ENCODE measurements around the gene EGFL7.
"Not testable (repeated sequence)": the region's sequence is repeated elsewhere in the genome, so short reads cannot be mapped to it uniquely, and the experiment has no call there.

Gene EGFL7

DNA sequence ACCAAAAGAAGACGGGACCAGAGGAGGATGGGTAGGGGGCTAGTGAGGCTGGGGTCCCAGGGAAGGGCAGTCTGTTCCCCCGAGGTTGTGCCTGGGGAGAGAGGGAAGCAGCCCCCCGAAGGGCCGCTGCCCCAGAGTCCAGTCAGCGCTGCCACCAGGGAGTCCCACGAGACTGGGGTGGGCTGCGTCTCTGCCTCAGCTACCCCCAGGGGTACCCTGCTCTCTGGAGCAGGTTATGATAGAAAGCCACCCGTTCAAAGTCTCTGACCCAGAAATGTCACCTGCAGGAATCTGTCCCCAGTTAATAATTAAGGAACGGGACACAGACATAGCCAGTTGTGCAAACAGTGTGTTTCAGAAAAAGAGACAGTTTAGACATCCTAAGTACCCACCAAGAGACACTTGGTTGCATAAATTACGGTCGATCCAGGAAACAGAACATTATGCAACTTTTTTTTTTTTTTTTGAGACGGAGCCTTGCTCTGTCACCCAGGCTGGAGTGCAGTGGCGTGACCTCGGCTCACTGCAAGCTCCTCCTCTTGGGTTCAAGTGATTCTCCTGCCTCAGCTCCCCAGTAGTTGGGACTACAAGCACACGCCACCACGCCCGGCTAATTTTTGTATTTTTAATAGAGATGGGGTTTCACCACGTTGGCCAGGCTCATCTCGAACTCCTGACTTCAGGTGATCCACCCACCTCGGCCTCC lies 35.3 kb downstream of the EGFL7 start:
- DNase-seq (ENCODE audit: low spot score) = no peak

GRCh38 chr9:136698635-136699246 lies 36.0 kb downstream of the EGFL7 start:
- no peak for DNase-seq (ENCODE audit: low spot score)

- DNase-seq (ENCODE audit: low spot score) = no peak
Measured at GRCh38 chr9:136700304-136700703, 37.6 kb downstream of the EGFL7 start.

GRCh38 chr9:136700959-136701667 lies 38.4 kb downstream of the EGFL7 start:
- no peak for DNase-seq (ENCODE audit: low spot score)

GRCh38 chr9:136701668-136702053 lies 38.9 kb downstream of the EGFL7 start:
- no peak for DNase-seq (ENCODE audit: low spot score)

DNA sequence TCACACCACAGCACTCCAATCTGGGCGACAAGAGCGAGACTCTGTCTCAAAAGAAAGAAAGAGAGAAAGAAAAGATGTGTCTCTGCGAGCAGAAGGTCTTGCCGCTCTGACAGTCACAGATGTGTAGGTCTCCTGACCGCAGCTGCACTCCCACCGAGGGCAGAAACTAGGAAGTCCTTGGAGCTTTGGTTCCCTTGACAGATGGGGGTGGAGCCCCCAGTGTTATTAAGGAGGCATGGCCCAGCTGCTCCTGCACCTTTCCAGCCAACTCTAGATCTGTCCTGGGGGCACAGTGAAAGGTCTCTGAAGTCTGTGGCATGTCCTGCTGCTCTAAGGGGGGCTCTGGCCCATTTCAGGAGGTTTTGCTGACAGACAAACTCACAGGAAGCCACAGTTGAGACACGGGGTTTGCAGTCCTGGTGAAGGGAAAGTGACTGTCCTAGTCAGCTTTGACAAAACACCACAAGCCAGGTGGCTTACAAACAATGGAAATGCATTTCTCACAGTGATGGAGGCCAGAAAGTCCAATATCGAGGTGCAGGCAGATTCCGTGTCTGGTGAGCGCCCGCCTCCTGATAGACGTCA lies 40.7 kb downstream of the EGFL7 start:
- DNase-seq (ENCODE audit: low spot score) = no peak

GRCh38 chr9:136704741-136705140 lies 42.0 kb downstream of the EGFL7 start:
- DNase-seq (ENCODE audit: low spot score) = not testable (repeated sequence)

GRCh38 chr9:136705564-136705963 lies 42.8 kb downstream of the EGFL7 start:
- DNase-seq (ENCODE audit: low spot score) = no peak

DNA sequence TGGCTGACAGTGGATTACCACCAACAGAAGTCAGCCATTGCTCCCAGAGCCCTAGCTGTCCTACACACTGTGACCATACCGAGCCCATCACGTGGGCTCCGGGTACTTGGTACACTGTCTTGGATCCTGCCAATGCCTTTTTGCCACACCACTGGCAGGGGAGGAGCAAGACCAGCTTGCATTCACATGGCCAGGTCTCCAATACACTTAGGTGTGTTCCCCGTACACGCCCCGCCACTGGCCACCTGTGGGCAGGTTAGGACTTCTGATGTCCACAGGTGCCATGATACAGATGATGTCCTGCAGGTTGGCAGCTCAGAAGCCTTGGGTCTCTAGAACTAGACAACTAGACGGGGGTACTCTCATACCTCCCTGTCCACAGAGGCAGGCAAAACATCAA lies 44.3 kb downstream of the EGFL7 start:
- DNase-seq (ENCODE audit: low spot score) = no peak

GRCh38 chr9:136707849-136708517 lies 45.3 kb downstream of the EGFL7 start:
- DNase-seq (ENCODE audit: low spot score) = no peak

DNA sequence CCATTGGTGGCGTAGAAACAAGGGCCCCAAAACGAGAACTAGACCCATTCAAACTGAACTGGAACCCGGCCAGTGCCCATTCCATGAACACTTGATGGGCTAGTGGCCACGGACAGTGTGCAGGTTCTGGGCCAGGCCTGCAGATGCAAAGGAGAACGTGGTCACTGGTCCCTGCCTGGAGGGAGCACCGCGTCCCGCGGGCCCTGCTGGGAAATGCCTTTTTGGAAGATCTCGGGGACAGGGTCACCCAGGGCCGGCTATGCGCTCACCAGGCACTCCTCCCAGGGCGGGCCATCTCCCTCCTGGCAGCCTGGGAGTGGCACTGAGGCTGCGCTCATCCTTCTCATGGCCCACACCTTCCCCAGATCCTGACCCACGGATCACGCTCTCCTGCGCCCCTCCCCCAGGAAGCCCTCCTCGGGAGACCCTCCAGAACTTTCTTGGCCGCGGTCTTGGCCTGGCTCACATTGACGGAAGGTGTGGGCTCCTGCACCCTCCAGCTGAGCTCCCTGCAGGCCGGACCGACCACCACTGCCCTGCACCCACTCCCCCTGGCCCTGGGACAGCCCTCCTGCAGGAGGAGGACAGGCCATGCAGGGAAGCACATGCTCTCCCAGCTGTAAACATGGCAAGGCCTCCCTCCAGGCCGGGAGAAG lies 46.9 kb downstream of the EGFL7 start:
- no peak for DNase-seq (ENCODE audit: low spot score)

- no peak for DNase-seq (ENCODE audit: low spot score)
Measured at GRCh38 chr9:136710543-136710942, 47.8 kb downstream of the EGFL7 start.

- DNase-seq (ENCODE audit: low spot score) = not testable (repeated sequence)
Measured at GRCh38 chr9:136711219-136711648, 48.5 kb downstream of the EGFL7 start.

GRCh38 chr9:136711751-136712689 lies 49.3 kb downstream of the EGFL7 start, which contains the start of gene DIPK1B:
Gene DIPK1B, plus strand, starts transcription at chr9:136712572. Its CDS starts 94 bp downstream, at chr9:136712666.
- DNase-seq (ENCODE audit: low spot score) = no peak

DNA sequence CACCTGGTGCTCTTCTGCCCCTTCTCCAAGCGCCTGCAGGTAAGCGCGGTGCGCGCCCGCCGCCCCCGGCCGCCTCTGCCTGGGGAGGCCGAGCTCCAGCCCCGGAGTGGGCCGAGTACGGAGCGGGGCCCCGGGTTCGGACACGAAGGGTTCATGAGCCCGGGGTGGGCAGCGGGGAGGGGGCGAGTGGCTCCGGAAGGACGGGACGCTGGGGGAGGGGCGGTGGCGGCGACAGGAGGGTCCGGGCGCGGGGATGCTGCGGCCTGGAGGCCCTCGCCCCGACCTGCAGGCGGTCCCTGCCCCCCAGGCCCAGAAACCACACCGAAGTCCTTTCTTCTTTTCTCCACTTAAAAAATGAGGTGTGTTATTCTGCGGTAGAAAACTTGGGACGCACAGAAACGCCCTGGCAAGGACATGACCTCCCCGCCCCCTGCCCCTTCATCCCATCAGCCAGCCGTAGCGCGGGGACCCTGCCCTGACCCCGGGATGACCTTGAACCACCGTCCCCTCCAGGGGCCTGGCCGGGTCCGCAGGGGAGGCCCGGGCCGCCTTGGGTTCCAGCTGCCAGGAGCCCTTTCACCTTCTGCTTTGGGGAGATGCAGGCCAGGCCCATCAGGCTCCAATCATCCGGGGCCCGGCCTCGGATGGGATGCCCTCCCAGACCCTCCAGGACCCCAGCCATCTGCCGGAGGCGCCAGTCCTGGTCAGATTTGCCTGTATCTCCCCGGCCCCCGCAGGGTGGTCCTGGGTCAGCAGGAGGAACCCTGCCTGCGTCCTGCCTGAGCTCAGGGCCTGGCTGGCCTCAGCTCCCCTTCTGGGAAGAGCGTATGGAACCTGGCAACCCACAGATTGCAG lies 50.2 kb downstream of the EGFL7 start:
- no peak for DNase-seq (ENCODE audit: low spot score)

GRCh38 chr9:136713550-136713949 lies 50.8 kb downstream of the EGFL7 start:
- no peak for DNase-seq (ENCODE audit: low spot score)

GRCh38 chr9:136714096-136714892 lies 51.6 kb downstream of the EGFL7 start:
- no peak for DNase-seq (ENCODE audit: low spot score)

GRCh38 chr9:136714893-136715274 lies 52.2 kb downstream of the EGFL7 start:
- no peak for DNase-seq (ENCODE audit: low spot score)

DNA sequence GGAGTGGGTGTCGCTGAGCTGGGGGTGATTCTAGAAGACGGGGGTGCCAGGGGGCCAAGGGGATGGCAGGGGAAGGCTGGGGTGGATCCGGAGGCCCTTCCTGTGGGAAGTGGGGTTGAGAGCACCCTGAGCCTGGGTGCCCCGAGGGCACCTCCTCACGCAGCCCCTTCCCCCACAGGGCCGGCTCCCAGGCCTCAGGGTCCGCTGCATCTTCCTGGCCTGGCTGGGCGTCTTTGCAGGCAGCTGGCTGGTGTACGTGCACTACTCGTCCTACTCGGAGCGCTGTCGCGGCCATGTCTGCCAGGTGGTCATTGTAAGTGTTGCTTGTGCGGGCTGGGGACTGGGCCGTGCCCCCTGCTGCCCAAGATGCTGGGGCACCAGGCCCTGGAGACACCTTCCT lies 54.7 kb downstream of the EGFL7 start:
- DNase-seq (ENCODE audit: low spot score) = no peak
